Raji (cell line): Measurements from ENCODE around the gene SGIP1.

Experiments
- POLR2A ChIP-seq: IDR thresholded peaks from 2 replicates; pipeline ENCODE4 v1.6.1; 2011; ENCODE audit warnings: low read depth, low read length, control low read depth; ENCODE audit not compliant: insufficient read depth

The SGIP1 gene

GRCh38 chr1:66652556-66652955, 118.6 kb downstream of the SGIP1 start:
- no peak for TF ChIP-seq POLR2A

GRCh38 chr1:66654643-66655042, 120.7 kb downstream of the SGIP1 start:
- no peak for TF ChIP-seq POLR2A

- TF ChIP-seq POLR2A = no peak
Observed at GRCh38 chr1:66671455-66671854, 137.5 kb downstream of the SGIP1 start.

GRCh38 chr1:66676613-66677298, 142.8 kb downstream of the SGIP1 start:
- no peak for TF ChIP-seq POLR2A

GRCh38 chr1:66678146-66678545, 144.2 kb downstream of the SGIP1 start:
- TF ChIP-seq POLR2A = no peak

- TF ChIP-seq POLR2A = no peak
Observed at GRCh38 chr1:66679140-66679539, 145.2 kb downstream of the SGIP1 start.

- TF ChIP-seq POLR2A = no peak
Observed at GRCh38 chr1:66681686-66682085, 147.7 kb downstream of the SGIP1 start.

GRCh38 chr1:66682106-66682505, 148.2 kb downstream of the SGIP1 start:
- TF ChIP-seq POLR2A = no peak

- no peak for TF ChIP-seq POLR2A
Observed at GRCh38 chr1:66684353-66684752, 150.4 kb downstream of the SGIP1 start.

- no peak for TF ChIP-seq POLR2A
Observed at GRCh38 chr1:66685265-66685664, 151.3 kb downstream of the SGIP1 start.

GRCh38 chr1:66685670-66686069, 151.7 kb downstream of the SGIP1 start:
- TF ChIP-seq POLR2A = no peak

GRCh38 chr1:66686406-66686805, 152.5 kb downstream of the SGIP1 start:
- TF ChIP-seq POLR2A = no peak

- no peak for TF ChIP-seq POLR2A
Observed at GRCh38 chr1:66687358-66687757, 153.4 kb downstream of the SGIP1 start.

GRCh38 chr1:66690666-66691381, 156.9 kb downstream of the SGIP1 start:
- TF ChIP-seq POLR2A = no peak

- no peak for TF ChIP-seq POLR2A
Observed at GRCh38 chr1:66692681-66693080, 158.7 kb downstream of the SGIP1 start.

GRCh38 chr1:66693856-66694255, 159.9 kb downstream of the SGIP1 start:
- TF ChIP-seq POLR2A = no peak

GRCh38 chr1:66695116-66695515, 161.2 kb downstream of the SGIP1 start:
- TF ChIP-seq POLR2A = no peak

GRCh38 chr1:66696771-66697170, 162.8 kb downstream of the SGIP1 start:
- no peak for TF ChIP-seq POLR2A
